HepG2 (cell line): ENCODE data around the gene VPS9D1. TPM values are rescaled to one million over a fixed set of nuclear protein-coding genes. Genes with fewer than 3 reads are reported as not detected.

Experiments
- ARID3A ChIP-seq: IDR thresholded peaks from 2 replicates; pipeline ENCODE4 v1.6.1; 2012; ENCODE audit warnings: low read depth, low read length, improper control_type of control experiment
- BORCS8-MEF2B ChIP-seq: sonication (generic); formaldehyde crosslinking; IDR thresholded peaks from 2 replicates; pipeline ENCODE4 v1.8.0; 2022; ENCODE audit warnings: mild to moderate bottlenecking, missing genetic modification reagents
- FOSL1 ChIP-seq: sonication (generic); formaldehyde crosslinking; IDR thresholded peaks from 2 replicates; pipeline ENCODE4 v1.9.0; 2021; ENCODE audit warnings: missing genetic modification reagents, borderline replicate concordance
- FOXA3 ChIP-seq: IDR thresholded peaks from 2 replicates; pipeline ENCODE4 v1.6.1; 2016; ENCODE audit warnings: missing genetic modification reagents, missing compliant biosample characterization
- HNF4G ChIP-seq, 2 experiments: sonication (generic) in 1 of 2; formaldehyde crosslinking in 1 of 2; IDR thresholded peaks; 2 replicates each; pipeline versions ENCODE4 v1.4.0 to v1.6.1; 2011 to 2020; ENCODE audit warnings: borderline replicate concordance in 2 of 2, low read depth in 2 of 2, mild to moderate bottlenecking in 2 of 2, low read length in 1 of 2, missing genetic modification reagents in 1 of 2, moderate library complexity in 1 of 2
- KDM5A ChIP-seq: fragments of 200-600 bp; sonication (generic); IDR thresholded peaks from 2 replicates; pipeline ENCODE4 v1.7.0; 2018; ENCODE audit warnings: antibody characterized with exemption, mild to moderate bottlenecking, low read length, borderline replicate concordance
- KDM6A ChIP-seq: IDR thresholded peaks from 2 replicates; pipeline ENCODE4 v1.6.1; 2016; ENCODE audit warnings: low read depth
- MED1 ChIP-seq: sonication (generic); formaldehyde crosslinking; IDR thresholded peaks from 2 replicates; pipeline ENCODE4 v1.4.0; 2020; ENCODE audit warnings: missing genetic modification reagents
- MIER2 ChIP-seq: IDR thresholded peaks from 2 replicates; pipeline ENCODE4 v1.6.1; 2016; ENCODE audit warnings: missing biosample characterization, missing genetic modification reagents
- NCOA5 ChIP-seq: sonication (generic); formaldehyde crosslinking; IDR thresholded peaks from 2 replicates; pipeline ENCODE4 v1.4.0; 2020; ENCODE audit warnings: missing genetic modification reagents
- PITX1 ChIP-seq: sonication (generic); formaldehyde crosslinking; IDR thresholded peaks from 2 replicates; pipeline ENCODE4 v1.5.1; 2020; ENCODE audit warnings: mild to moderate bottlenecking, missing genetic modification reagents
- PRDM15 ChIP-seq: sonication (generic); formaldehyde crosslinking; IDR thresholded peaks from 2 replicates; pipeline ENCODE4 v1.4.0; 2020; ENCODE audit warnings: missing genetic modification reagents
- RAD51 ChIP-seq: fragments of 450-650 bp; IDR thresholded peaks from 2 replicates; pipeline ENCODE4 v1.6.1; 2016; ENCODE audit warnings: borderline replicate concordance
- TBX3 ChIP-seq: fragments of 450-650 bp; IDR thresholded peaks from 2 replicates; pipeline ENCODE4 v1.6.1; 2017; ENCODE audit warnings: antibody characterized with exemption, mild to moderate bottlenecking, inconsistent platforms, borderline replicate concordance
- YY1 ChIP-seq: IDR thresholded peaks from 2 replicates; pipeline ENCODE4 v1.6.1; 2011; ENCODE audit warnings: low read length, low read depth, moderate library complexity, mild to moderate bottlenecking; ENCODE audit not compliant: insufficient read depth, insufficient replicate concordance
- ZBTB33 ChIP-seq: sonication (generic); formaldehyde crosslinking; IDR thresholded peaks from 2 replicates; pipeline ENCODE4 v1.4.0; 2020; ENCODE audit warnings: missing genetic modification reagents
- ZFP37 ChIP-seq: sonication (generic); formaldehyde crosslinking; IDR thresholded peaks from 2 replicates; pipeline ENCODE4 v1.4.0; 2020; ENCODE audit warnings: missing genetic modification reagents, borderline replicate concordance
- ZIK1 ChIP-seq: sonication (generic); formaldehyde crosslinking; IDR thresholded peaks from 2 replicates; pipeline ENCODE4 v1.5.0; 2020; ENCODE audit warnings: mild to moderate bottlenecking, low read depth, missing genetic modification reagents, borderline replicate concordance
- ZNF30 ChIP-seq: sonication (generic); formaldehyde crosslinking; IDR thresholded peaks from 2 replicates; pipeline ENCODE4 v1.5.0; 2020; ENCODE audit warnings: mild to moderate bottlenecking, missing genetic modification reagents
- ZNF562 ChIP-seq: sonication (generic); formaldehyde crosslinking; IDR thresholded peaks from 2 replicates; pipeline ENCODE4 v1.8.0; 2022; ENCODE audit warnings: missing genetic modification reagents, borderline replicate concordance
- ZNF597 ChIP-seq: sonication (generic); formaldehyde crosslinking; IDR thresholded peaks from 2 replicates; pipeline ENCODE4 v1.5.0; 2020; ENCODE audit warnings: missing genetic modification reagents
- polyA plus RNA-seq, 8 experiments: library from polyadenylated mRNA; depleted of rRNA in 3 of 8; stranded (reverse) in 7 of 8; unstranded in 1 of 8; fragments of >200 nt; fragmentation: Illumina TruSeq in 4 of 8; extraction: Trizol in 4 of 8; gene quantifications; 2 replicates each; pipeline versions ENCODE4 v1.2.1 to v1.2.3, GENCODE V29; 2011 to 2016; ENCODE audit warnings: low read depth in 4 of 8, missing spikeins in 1 of 8, mixed read lengths in 1 of 8; ENCODE audit not compliant: insufficient read depth in 1 of 8
- total RNA-seq, 5 experiments: library from RNA; depleted of rRNA; stranded (reverse); fragments of >200 nt; fragmentation: Illumina TruSeq; extraction: Trizol; gene quantifications; 2 replicates each; pipeline ENCODE4 v1.2.3, GENCODE V29; 2016; ENCODE audit warnings: low read depth in 1 of 5

Gene VPS9D1
- total and polyA plus RNA-seq, 2 of the 13 experiments (the other 11 are each of a cell fraction or from before 2014, with no cell fraction given), result 10.1 to 13.2 TPM

- TF ChIP-seq PRDM15 (no peak), YY1 (no peak), HNF4G (IDR thresholded peaks at IDR 0.05; ENCODE audit: borderline replicate concordance, low read depth, low read length) (peak; percentile 10; the same call in 1 of the 2 replicates), HNF4G (CRISPR knock-in tag; IDR thresholded peaks at IDR 0.05; ENCODE audit: borderline replicate concordance, low read depth) (no peak), MIER2 (CRISPR knock-in tag) (no peak), ZNF562 (no peak), KDM6A (CRISPR knock-in tag) (no peak), PITX1 (peak; percentile 75; the same call in 1 of the 2 replicates), ZNF30 (no peak), MED1 (peak; percentile 66), NCOA5 (no peak), ZNF597 (no peak), RAD51 (no peak), ARID3A (no peak), FOSL1 (CRISPR knock-in tag) (no peak), KDM5A (no peak), ZBTB33 (CRISPR knock-in tag) (peak; percentile 95), FOXA3 (CRISPR knock-in tag) (peak; percentile 47; the same call in 1 of the 2 replicates), TBX3 (peak; percentile 51), BORCS8-MEF2B (CRISPR knock-in tag) (peak; percentile 60; the same call in 1 of the 2 replicates), ZIK1 (no peak), ZFP37 (CRISPR knock-in tag) (no peak)
These were observed 26.5 kb downstream of the VPS9D1 start (continued) for GRCh38 chr16:89693931-89694783.
